Aorta (tissue), 5 donors: ENCODE results near the gene DENND1A. TPM values are rescaled to one million over a fixed set of nuclear protein-coding genes. Genes with fewer than 3 reads are reported as not detected.

ENCODE experiments used
- ATAC-seq: fragments of 200-7000 bp; cut with Tn5 transposase; one replicate; pipeline ENCODE4 v1.9.1; 2022; ENCODE audit warnings: moderate library complexity; ENCODE audit not compliant: low FRiP score
- DNase-seq, 2 donors: peaks; one replicate each; pipeline ENCODE4 v3.0.0-alpha.2; 2020
- H3K27ac ChIP-seq, 2 donors: one replicate each; pipeline ENCODE4 v1.5.1; 2013; ENCODE audit warnings: low read length in 2 of 2, mild to moderate bottlenecking in 2 of 2, moderate library complexity in 2 of 2, control low read depth in 1 of 2, inconsistent platforms in 1 of 2, low read depth in 1 of 2
- H3K27me3 ChIP-seq, 2 donors: one replicate each; pipeline ENCODE4 v1.6.1; 2013; ENCODE audit warnings: control low read depth in 1 of 2, low read length in 1 of 2, mild to moderate bottlenecking in 1 of 2, moderate library complexity in 1 of 2; ENCODE audit not compliant: insufficient read depth in 2 of 2, control insufficient read depth in 1 of 2
- H3K36me3 ChIP-seq, 2 donors: one replicate each; pipeline ENCODE4 v1.6.1; 2013; ENCODE audit warnings: control low read depth in 1 of 2, low read length in 1 of 2, mild to moderate bottlenecking in 1 of 2; ENCODE audit not compliant: insufficient read depth in 2 of 2, control insufficient read depth in 1 of 2
- H3K4me1 ChIP-seq, 2 donors: one replicate each; pipeline ENCODE4 v1.6.1; 2013; ENCODE audit warnings: low read length in 2 of 2, control low read depth in 1 of 2, mild to moderate bottlenecking in 1 of 2, moderate library complexity in 1 of 2; ENCODE audit not compliant: insufficient read depth in 2 of 2, control insufficient read depth in 1 of 2
- H3K4me3 ChIP-seq, 2 donors: one replicate each; pipeline ENCODE4 v1.5.1; 2013; ENCODE audit warnings: low read length in 2 of 2, control low read depth in 1 of 2, mild to moderate bottlenecking in 1 of 2
- H3K9me3 ChIP-seq: one replicate; pipeline ENCODE4 v1.6.1; 2013; ENCODE audit warnings: mild to moderate bottlenecking, low read length; ENCODE audit not compliant: control insufficient read depth
- WGBS, 2 donors: extraction: QIAGEN DNeasy Blood & Tissue Kit; methylation state at CpG; one replicate each; pipeline ENCODE4 v1.1.7; 2013; 5-methylcytosine and 5-hydroxymethylcytosine counted together
- intact Hi-C, 2 donors: fragments of 100-400 bp; cut with DNase I; formaldehyde crosslinking; loops; one replicate each; pipeline versions ENCODE4 v1.14.2 to v1.15.0; 2022
- polyA plus RNA-seq, 2 donors: library from polyadenylated mRNA; stranded (reverse); fragments of 200-250 nt; gene quantifications; one replicate each; pipeline ENCODE4 v1.2.3, GENCODE V29; 2013
- total RNA-seq, 2 donors: library from RNA; stranded (reverse); fragmentation: NEBNext Ultra II Directional; extraction: Animal tissue kit (Norgen Biotek cat#: 25700); gene quantifications; one replicate each; pipeline ENCODE4 v1.2.1, GENCODE V29; 2021
- donor health status: healthy with polysubstance abuse.
- donor health status: Bipolar disorder and iron deficiency.
- donor health status: DM: no; HTN: no; CAD: no.
- donor health status: DM: no; HTN: no; CAD: no.
- donor health status: DM: yes; HTN: yes; CAD: no.

DENND1A gene
- total and polyA plus RNA-seq, 4 donors: 6.9 to 31.4 (median 15.3) TPM

GRCh38 chr9:123867034-123867433 lies 62.9 kb downstream of the DENND1A start:
- ATAC-seq: no peak
- DNase-seq: no peak
- no peaks in the 10 kb centered on the region for H3K36me3 ChIP-seq
- no peaks in the 10 kb centered on the region for H3K9me3 ChIP-seq
- H3K27me3 ChIP-seq: no peaks in the 10 kb centered on the region
- no peaks in the 10 kb centered on the region for H3K4me1 ChIP-seq
- H3K27ac ChIP-seq: no peak overlapping the region
- intact Hi-C loops: no loop called here
- H3K4me3 ChIP-seq: no peak overlapping the region
- 91 to 95% methylated on average over 3 of the region's 3 CpGs for WGBS, 2 donors

DNA sequence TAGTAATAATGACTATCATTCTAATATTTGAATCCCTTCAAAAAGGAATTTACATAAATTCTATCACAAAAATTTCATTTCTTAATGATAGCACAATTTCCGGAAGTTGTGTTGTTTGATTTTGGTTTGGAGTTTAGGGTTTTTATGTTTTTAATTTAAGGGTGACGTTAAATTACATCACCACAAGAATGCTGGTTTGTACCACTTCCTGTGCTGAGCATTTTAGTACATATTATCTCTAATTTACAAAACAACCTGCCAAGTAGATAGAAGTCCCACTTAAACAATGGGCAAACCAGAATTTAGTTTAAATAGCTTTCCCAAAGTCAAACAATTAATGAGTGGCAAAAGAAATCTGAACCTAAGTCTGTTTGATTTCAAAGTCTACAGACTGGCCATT lies 63.4 kb downstream of the DENND1A start:
- intact Hi-C loops: no loop called here
- no peak for DNase-seq
- Histone ChIP-seq H3K36me3 (no peaks in the 10 kb centered on the region), H3K27me3 (no peaks in the 10 kb centered on the region), H3K27ac (no peak overlapping the region), H3K4me1 (no peaks in the 10 kb centered on the region), H3K4me3 (no peak overlapping the region), H3K9me3 (no peaks in the 10 kb centered on the region)
- ATAC-seq: no peak
- 90 to 92% methylated on average over 2 of the region's 2 CpGs for WGBS, 2 donors

GRCh38 chr9:123865226-123866000 lies 64.5 kb downstream of the DENND1A start:
- ATAC-seq: no peak
- Histone ChIP-seq H3K36me3 (no peaks in the 10 kb centered on the region), H3K9me3 (no peaks in the 10 kb centered on the region), H3K27ac (no peak overlapping the region), H3K4me1 (no peaks in the 10 kb centered on the region), H3K4me3 (no peak overlapping the region), H3K27me3 (no peaks in the 10 kb centered on the region)
- WGBS, 2 donors: 81 to 89% methylated on average over 3 of the region's 3 CpGs
- no peak for DNase-seq
- intact Hi-C loops: no loop called here

GRCh38 chr9:123864251-123864650 lies 65.7 kb downstream of the DENND1A start:
- 96 to 97% methylated on average over 9 of the region's 9 CpGs for whole genome bisulfite sequencing, 2 donors
- peak; percentile 48 for ATAC-seq

DNA sequence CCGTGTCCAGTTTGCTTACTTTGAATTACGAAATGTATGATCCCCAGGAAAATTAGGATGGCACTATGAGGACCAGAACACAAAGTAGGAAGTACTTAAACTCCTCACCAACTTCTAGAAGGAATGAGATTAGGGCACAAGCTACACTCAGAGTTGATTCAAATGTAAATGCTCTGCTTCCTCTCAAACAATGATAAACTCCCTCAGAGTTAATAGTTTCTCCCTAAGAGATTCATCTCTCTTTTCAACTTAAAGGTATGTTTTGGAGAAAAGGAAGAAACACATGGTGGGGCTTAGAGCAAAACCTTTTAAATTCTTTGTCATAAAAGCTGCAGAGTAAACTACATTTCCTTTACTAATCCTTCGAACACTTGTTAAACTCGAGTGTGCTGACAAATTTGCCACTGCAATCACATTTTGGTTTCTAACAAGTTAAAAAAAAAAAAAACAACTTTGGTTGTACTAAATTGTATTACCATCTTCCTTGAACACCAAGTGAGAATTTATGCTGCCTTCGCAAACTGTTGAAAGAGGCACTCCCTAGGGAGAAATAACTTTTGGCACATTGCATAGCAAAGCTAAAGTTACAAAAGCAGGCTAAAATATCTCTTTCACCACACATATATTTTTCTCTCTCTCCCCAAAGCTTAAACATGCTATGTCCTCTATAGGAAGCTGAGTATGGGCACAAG lies 66.6 kb downstream of the DENND1A start:
- no peak for ATAC-seq
- Histone ChIP-seq H3K36me3 (no peaks in the 10 kb centered on the region), H3K4me3 (no peak overlapping the region), H3K4me1 (no peaks in the 10 kb centered on the region), H3K27ac (no peak overlapping the region), H3K27me3 (no peaks in the 10 kb centered on the region), H3K9me3 (no peaks in the 10 kb centered on the region)
- intact Hi-C loops: no loop called here
- WGBS, 2 donors: 51 to 58% methylated on average over 5 of the region's 5 CpGs
- no peak for DNase-seq

More at GRCh38 chr9:123864251-123864650, 65.7 kb downstream of the DENND1A start:
- H3K4me3 ChIP-seq: no peak overlapping the region
- intact Hi-C loops: no loop called here
- no peaks in the 10 kb centered on the region for H3K36me3 ChIP-seq
- H3K27me3 ChIP-seq: no peaks in the 10 kb centered on the region
- no peaks in the 10 kb centered on the region for H3K9me3 ChIP-seq
- H3K27ac ChIP-seq: no peak overlapping the region
- DNase-seq: no peak
- H3K4me1 ChIP-seq: no peaks in the 10 kb centered on the region

DNA sequence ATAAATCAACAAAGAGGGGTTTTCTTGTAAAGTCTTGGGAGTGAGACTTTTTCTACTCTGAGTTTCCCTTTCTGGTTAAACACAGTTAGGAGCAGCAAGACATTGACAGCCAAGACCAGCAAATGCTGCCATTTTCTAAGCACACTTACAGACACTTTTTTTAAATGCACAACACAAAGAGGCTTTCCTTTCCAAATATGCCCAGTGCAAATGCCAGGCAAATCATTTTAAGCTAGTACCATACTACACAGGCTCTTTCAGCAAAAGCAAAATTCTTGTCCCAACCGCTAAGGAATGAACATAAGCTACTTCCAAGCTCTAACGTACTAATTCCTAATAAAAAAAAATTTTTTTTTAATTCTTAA lies 68.2 kb downstream of the DENND1A start:
- H3K27me3 ChIP-seq: no peaks in the 10 kb centered on the region
- no peak overlapping the region for H3K27ac ChIP-seq
- H3K9me3 ChIP-seq: no peaks in the 10 kb centered on the region
- H3K4me1 ChIP-seq: no peaks in the 10 kb centered on the region
- no peak for DNase-seq
- 96 to 99% methylated on average over 2 of the region's 2 CpGs for WGBS, 2 donors
- ATAC-seq: no peak
- intact Hi-C loops: no loop called here
- H3K4me3 ChIP-seq: no peak overlapping the region
- H3K36me3 ChIP-seq: no peaks in the 10 kb centered on the region

GRCh38 chr9:123861086-123861755 lies 68.7 kb downstream of the DENND1A start:
- H3K27me3 ChIP-seq: no peaks in the 10 kb centered on the region
- no peak overlapping the region for H3K27ac ChIP-seq
- no peaks in the 10 kb centered on the region for H3K9me3 ChIP-seq
- ATAC-seq (no peak), DNase-seq (no peak)
- H3K4me3 ChIP-seq: no peak overlapping the region
- 95 to 96% methylated on average over 2 of the region's 2 CpGs for WGBS, 2 donors
- intact Hi-C loops: no loop called here
- no peaks in the 10 kb centered on the region for H3K4me1 ChIP-seq
- H3K36me3 ChIP-seq: no peaks in the 10 kb centered on the region

- Histone ChIP-seq H3K4me3 (no peak overlapping the region), H3K4me1 (no peaks in the 10 kb centered on the region), H3K36me3 (no peaks in the 10 kb centered on the region), H3K27ac (no peak overlapping the region), H3K9me3 (no peaks in the 10 kb centered on the region), H3K27me3 (no peaks in the 10 kb centered on the region)
- no peak for DNase-seq
- ATAC-seq: no peak
- intact Hi-C loops: no loop called here
- WGBS, 2 donors: 97 to 99% methylated on average over 4 of the region's 4 CpGs
Measured at GRCh38 chr9:123860603-123861002, 69.3 kb downstream of the DENND1A start.
